A549 (cell line): Measurements from ENCODE around the gene ARHGEF11. TPM values are rescaled to one million over a fixed set of nuclear protein-coding genes. Genes with fewer than 3 reads are reported as not detected.

Experiments
- ATAC-seq, 2 experiments: fragments of 200-7000 bp in 1 of 2; fragments of >200 bp in 1 of 2; cut with Nextera tagmentation in 1 of 2; cut with Tn5 transposase in 1 of 2; 3 replicates each; pipeline versions ENCODE4 v1.8.0 to v1.9.1; 2018 to 2020; ENCODE audit warnings: mild to moderate bottlenecking in 1 of 2, moderate library complexity in 1 of 2
- CTCF ChIA-PET: fragments of 300-600 bp; sonication (Branson Sonifier 250); formaldehyde crosslinking; extraction: SDS; loops from one replicate; lab custom pipeline; 2021; ENCODE audit warnings: antibody characterized with exemption, inconsistent platforms; lab: Yijun Ruan, JAX
- POLR2A ChIA-PET: fragments of 350-600 bp; formaldehyde crosslinking; extraction: SDS; loops from one replicate; lab custom pipeline; 2021; ENCODE audit warnings: antibody characterized with exemption, inconsistent platforms; lab: Yijun Ruan, JAX
- DNase-seq, 2 experiments: peaks; one replicate each; pipeline versions ENCODE4 v3.0.0 to v3.0.0-alpha.2; 2011 to 2016; ENCODE audit warnings: low read depth in 1 of 2, low spot score in 1 of 2
- FAIRE-seq: peaks from 2 replicates; lab custom pipeline; 2011; peaks lifted over from hg19 to GRCh38; lab: Jason Lieb, UNC
- H3K27ac ChIP-seq, 2 experiments: fragments of >200 bp; sonication (Bioruptor Twin); formaldehyde crosslinking; 3 replicates each; pipeline ENCODE4 v1.5.1; 2016 to 2017
- H3K4me1 ChIP-seq: fragments of >200 bp; sonication (Bioruptor Twin); formaldehyde crosslinking; 3 replicates; pipeline ENCODE4 v1.6.1; 2016
- H3K4me2 ChIP-seq: fragments of >200 bp; sonication (Bioruptor Twin); formaldehyde crosslinking; 3 replicates; pipeline ENCODE4 v1.6.1; 2016
- H3K4me3 ChIP-seq: fragments of >200 bp; sonication (Bioruptor Twin); formaldehyde crosslinking; 3 replicates; pipeline ENCODE4 v1.5.1; 2016
- H3K9me3 ChIP-seq: fragments of >200 bp; sonication (Bioruptor Twin); formaldehyde crosslinking; 3 replicates; pipeline ENCODE4 v1.6.1; 2016
- CBX8 ChIP-seq: fragments of 200-600 bp; sonication (generic); IDR thresholded peaks from 2 replicates; pipeline ENCODE4 v1.6.1; 2016
- CEBPB ChIP-seq, 2 experiments: fragments of >200 bp in 1 of 2; sonication (Bioruptor Twin) in 1 of 2; formaldehyde crosslinking in 1 of 2; IDR thresholded peaks; 2 replicates each; pipeline ENCODE4 v1.6.1; 2012 to 2016
- EHF ChIP-seq: fragments of 250-450 bp; sonication (Bioruptor Pico); IDR thresholded peaks from 2 replicates; pipeline ENCODE4 v1.5.0; 2020; ENCODE audit warnings: mild to moderate bottlenecking
- EHMT2 ChIP-seq: fragments of 200-600 bp; sonication (generic); IDR thresholded peaks from 2 replicates; pipeline ENCODE4 v1.6.1; 2016; ENCODE audit warnings: antibody characterized with exemption, low read depth, mild to moderate bottlenecking, moderate library complexity
- FOSB ChIP-seq: fragments of 250-450 bp; sonication (Bioruptor Pico); IDR thresholded peaks from 2 replicates; pipeline ENCODE4 v1.5.0; 2020; ENCODE audit warnings: mild to moderate bottlenecking, moderate library complexity
- FOSL2 ChIP-seq, 2 experiments: fragments of 450-650 bp in 1 of 2; fragments of >200 bp in 1 of 2; sonication (Bioruptor Twin) in 1 of 2; formaldehyde crosslinking; IDR thresholded peaks; 2 replicates each; pipeline versions ENCODE4 v1.5.0 to v1.6.1; 2016 to 2020; ENCODE audit warnings: mild to moderate bottlenecking in 1 of 2, moderate library complexity in 1 of 2
- JUN ChIP-seq, 2 experiments: fragments of >200 bp; sonication (Bioruptor Twin); formaldehyde crosslinking; IDR thresholded peaks; 2 replicates in 1 of 2; 3 replicates in 1 of 2; pipeline ENCODE4 v1.6.1; 2016 to 2017
- JUNB ChIP-seq: fragments of >200 bp; sonication (Bioruptor Twin); formaldehyde crosslinking; IDR thresholded peaks from 2 replicates; pipeline ENCODE4 v1.6.1; 2016
- KDM1A ChIP-seq: fragments of 200-600 bp; sonication (generic); IDR thresholded peaks from 2 replicates; pipeline ENCODE4 v1.6.1; 2016; ENCODE audit warnings: low read depth, mild to moderate bottlenecking
- NFE2L2 ChIP-seq: fragments of 150-350 bp; conservative IDR thresholded peaks from 2 replicates; pipeline ENCODE4 v1.6.1; 2014; ENCODE audit warnings: low read length
- NPAS2 ChIP-seq: fragments of 250-450 bp; sonication (Bioruptor Pico); IDR thresholded peaks from 2 replicates; pipeline ENCODE4 v1.8.0; 2022; ENCODE audit warnings: mild to moderate bottlenecking, moderate library complexity, borderline replicate concordance
- NR3C1 ChIP-seq: fragments of >200 bp; sonication (Bioruptor Twin); formaldehyde crosslinking; IDR thresholded peaks from 3 replicates; pipeline ENCODE4 v1.6.1; 2017
- RCOR1 ChIP-seq: fragments of 150-350 bp; IDR thresholded peaks from 2 replicates; pipeline ENCODE4 v1.6.1; 2014; ENCODE audit warnings: antibody characterized with exemption, low read length, low read depth
- RNF2 ChIP-seq: fragments of 200-600 bp; sonication (generic); IDR thresholded peaks from 2 replicates; pipeline ENCODE4 v1.6.1; 2016; ENCODE audit warnings: low read depth, mild to moderate bottlenecking, antibody characterized with exemption, moderate library complexity, borderline replicate concordance
- SMC3 ChIP-seq: fragments of >200 bp; sonication (Bioruptor Twin); formaldehyde crosslinking; IDR thresholded peaks from 3 replicates; pipeline ENCODE4 v1.6.1; 2018; ENCODE audit warnings: inconsistent platforms
- TFCP2L1 ChIP-seq: fragments of 250-450 bp; sonication (Bioruptor Pico); IDR thresholded peaks from 2 replicates; pipeline ENCODE4 v1.5.0; 2021; ENCODE audit warnings: mild to moderate bottlenecking
- TP53 ChIP-seq: fragments of 250-450 bp; sonication (Bioruptor Pico); IDR thresholded peaks from 2 replicates; pipeline ENCODE4 v1.5.0; 2021; ENCODE audit warnings: mild to moderate bottlenecking, moderate library complexity
- ZFP36 ChIP-seq: fragments of 450-650 bp; IDR thresholded peaks from 2 replicates; pipeline ENCODE4 v1.6.1; 2014; ENCODE audit warnings: borderline replicate concordance; ENCODE audit not compliant: partially characterized antibody
- ZSCAN20 ChIP-seq: fragments of 250-450 bp; sonication (Bioruptor Pico); IDR thresholded peaks from 2 replicates; pipeline ENCODE4 v1.8.0; 2022; ENCODE audit warnings: mild to moderate bottlenecking, moderate library complexity
- WGBS: methylation state at CpG from one replicate; pipeline ENCODE4 v1.1.6; 2017; ENCODE audit errors: missing lambda C conversion rate; 5-methylcytosine and 5-hydroxymethylcytosine counted together
- polyA plus RNA-seq, 4 experiments: library from polyadenylated mRNA; depleted of rRNA in 3 of 4; stranded (reverse); fragments of >200 nt; fragmentation: RNase III in 1 of 4; extraction: RNeasy Plus Mini Kit Qiagen cat#74134 plus additional on column Dnase treatment in 1 of 4; gene quantifications; 2 replicates in 3 of 4; 3 replicates in 1 of 4; pipeline ENCODE4 v1.2.3, GENCODE V29; 2011 to 2017
- TF ChIP-seq, protein P1 (sequence below): fragments of >200 bp; sonication (Bioruptor Twin); formaldehyde crosslinking; IDR thresholded peaks from 3 replicates; pipeline ENCODE4 v1.5.1; 2016
- TF ChIP-seq, protein P2 (sequence below): fragments of >200 bp; sonication (Bioruptor Twin); formaldehyde crosslinking; IDR thresholded peaks from 2 replicates; pipeline ENCODE4 v1.6.1; 2016
- TF ChIP-seq, protein P3 (sequence below): fragments of >200 bp; sonication (Bioruptor Twin); formaldehyde crosslinking; IDR thresholded peaks from 3 replicates; pipeline ENCODE4 v1.6.1; 2016
- TF ChIP-seq, protein P4 (sequence below): IDR thresholded peaks from 2 replicates; pipeline ENCODE4 v1.6.1; 2012

Gene ARHGEF11
- polyA plus RNA-seq, 2 of the 4 experiments (the other 2 are of a cell fraction): 15.7 to 17.1 TPM

DNA sequence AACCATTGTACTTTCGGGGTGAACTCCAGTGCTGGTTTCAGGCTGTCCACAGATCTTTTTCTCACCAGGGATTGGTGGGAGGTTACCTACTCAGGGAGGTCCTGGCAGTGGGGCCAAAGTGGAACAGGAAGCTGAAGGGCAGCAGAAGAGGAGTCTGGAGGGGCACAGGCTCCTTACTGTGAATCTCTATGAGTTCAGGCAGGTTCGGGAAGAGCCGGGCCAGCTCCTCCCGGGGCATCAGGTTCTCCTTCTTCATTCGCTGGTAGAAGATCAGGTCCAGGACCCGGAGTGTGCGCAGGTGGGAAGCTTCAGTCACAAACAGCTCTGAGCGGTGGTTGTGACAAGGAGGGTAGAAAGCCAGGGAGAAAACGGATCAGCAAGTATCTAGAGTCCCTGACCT is 98.4 kb downstream of the ARHGEF11 start:
- FAIRE-seq (no peak), DNase-seq (no peak), ATAC-seq (no peak)
- CTCF ChIA-PET: interaction anchor here (0.7 to 2.2 kb wide), 8 partner anchors 9 to 258 kb away, joined by 3 to 11 read pairs (median 4); partner anchors contain the start of gene NTRK1
- TF ChIP-seq, protein P1, sequence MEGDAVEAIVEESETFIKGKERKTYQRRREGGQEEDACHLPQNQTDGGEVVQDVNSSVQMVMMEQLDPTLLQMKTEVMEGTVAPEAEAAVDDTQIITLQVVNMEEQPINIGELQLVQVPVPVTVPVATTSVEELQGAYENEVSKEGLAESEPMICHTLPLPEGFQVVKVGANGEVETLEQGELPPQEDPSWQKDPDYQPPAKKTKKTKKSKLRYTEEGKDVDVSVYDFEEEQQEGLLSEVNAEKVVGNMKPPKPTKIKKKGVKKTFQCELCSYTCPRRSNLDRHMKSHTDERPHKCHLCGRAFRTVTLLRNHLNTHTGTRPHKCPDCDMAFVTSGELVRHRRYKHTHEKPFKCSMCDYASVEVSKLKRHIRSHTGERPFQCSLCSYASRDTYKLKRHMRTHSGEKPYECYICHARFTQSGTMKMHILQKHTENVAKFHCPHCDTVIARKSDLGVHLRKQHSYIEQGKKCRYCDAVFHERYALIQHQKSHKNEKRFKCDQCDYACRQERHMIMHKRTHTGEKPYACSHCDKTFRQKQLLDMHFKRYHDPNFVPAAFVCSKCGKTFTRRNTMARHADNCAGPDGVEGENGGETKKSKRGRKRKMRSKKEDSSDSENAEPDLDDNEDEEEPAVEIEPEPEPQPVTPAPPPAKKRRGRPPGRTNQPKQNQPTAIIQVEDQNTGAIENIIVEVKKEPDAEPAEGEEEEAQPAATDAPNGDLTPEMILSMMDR: no peak
- TF ChIP-seq, protein P2, sequence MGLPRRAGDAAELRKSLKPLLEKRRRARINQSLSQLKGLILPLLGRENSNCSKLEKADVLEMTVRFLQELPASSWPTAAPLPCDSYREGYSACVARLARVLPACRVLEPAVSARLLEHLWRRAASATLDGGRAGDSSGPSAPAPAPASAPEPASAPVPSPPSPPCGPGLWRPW: no peak
- TF ChIP-seq NFE2L2 (no peak), TFCP2L1 (no peak), FOSB (no peak), NPAS2 (CRISPR knock-in tag) (no peak), EHF (CRISPR knock-in tag) (no peak), TP53 (CRISPR knock-in tag) (no peak), JUNB (no peak), SMC3 (no peak), FOSL2 (IDR thresholded peaks at IDR 0.05) (no peak), FOSL2 (CRISPR knock-in tag; IDR thresholded peaks at IDR 0.05) (no peak), CBX8 (no peak), NR3C1 (no peak), KDM1A (no peak)
- TF ChIP-seq, protein P3, sequence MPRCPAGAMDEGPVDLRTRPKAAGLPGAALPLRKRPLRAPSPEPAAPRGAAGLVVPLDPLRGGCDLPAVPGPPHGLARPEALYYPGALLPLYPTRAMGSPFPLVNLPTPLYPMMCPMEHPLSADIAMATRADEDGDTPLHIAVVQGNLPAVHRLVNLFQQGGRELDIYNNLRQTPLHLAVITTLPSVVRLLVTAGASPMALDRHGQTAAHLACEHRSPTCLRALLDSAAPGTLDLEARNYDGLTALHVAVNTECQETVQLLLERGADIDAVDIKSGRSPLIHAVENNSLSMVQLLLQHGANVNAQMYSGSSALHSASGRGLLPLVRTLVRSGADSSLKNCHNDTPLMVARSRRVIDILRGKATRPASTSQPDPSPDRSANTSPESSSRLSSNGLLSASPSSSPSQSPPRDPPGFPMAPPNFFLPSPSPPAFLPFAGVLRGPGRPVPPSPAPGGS: no peak
- TF ChIP-seq, protein P4, sequence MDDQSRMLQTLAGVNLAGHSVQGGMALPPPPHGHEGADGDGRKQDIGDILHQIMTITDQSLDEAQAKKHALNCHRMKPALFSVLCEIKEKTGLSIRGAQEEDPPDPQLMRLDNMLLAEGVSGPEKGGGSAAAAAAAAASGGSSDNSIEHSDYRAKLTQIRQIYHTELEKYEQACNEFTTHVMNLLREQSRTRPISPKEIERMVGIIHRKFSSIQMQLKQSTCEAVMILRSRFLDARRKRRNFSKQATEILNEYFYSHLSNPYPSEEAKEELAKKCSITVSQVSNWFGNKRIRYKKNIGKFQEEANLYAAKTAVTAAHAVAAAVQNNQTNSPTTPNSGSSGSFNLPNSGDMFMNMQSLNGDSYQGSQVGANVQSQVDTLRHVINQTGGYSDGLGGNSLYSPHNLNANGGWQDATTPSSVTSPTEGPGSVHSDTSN: no peak
- POLR2A ChIA-PET: no interaction called here
- H3K4me3 ChIP-seq: no peak overlapping the region
- no peak overlapping the region for H3K4me2 ChIP-seq
- H3K27ac ChIP-seq: no peak overlapping the region
- WGBS: 93% methylated on average over 9 of the region's 9 CpGs
- H3K9me3 ChIP-seq: no peaks in the 10 kb centered on the region
- H3K4me1 ChIP-seq: no peaks in the 10 kb centered on the region

DNA sequence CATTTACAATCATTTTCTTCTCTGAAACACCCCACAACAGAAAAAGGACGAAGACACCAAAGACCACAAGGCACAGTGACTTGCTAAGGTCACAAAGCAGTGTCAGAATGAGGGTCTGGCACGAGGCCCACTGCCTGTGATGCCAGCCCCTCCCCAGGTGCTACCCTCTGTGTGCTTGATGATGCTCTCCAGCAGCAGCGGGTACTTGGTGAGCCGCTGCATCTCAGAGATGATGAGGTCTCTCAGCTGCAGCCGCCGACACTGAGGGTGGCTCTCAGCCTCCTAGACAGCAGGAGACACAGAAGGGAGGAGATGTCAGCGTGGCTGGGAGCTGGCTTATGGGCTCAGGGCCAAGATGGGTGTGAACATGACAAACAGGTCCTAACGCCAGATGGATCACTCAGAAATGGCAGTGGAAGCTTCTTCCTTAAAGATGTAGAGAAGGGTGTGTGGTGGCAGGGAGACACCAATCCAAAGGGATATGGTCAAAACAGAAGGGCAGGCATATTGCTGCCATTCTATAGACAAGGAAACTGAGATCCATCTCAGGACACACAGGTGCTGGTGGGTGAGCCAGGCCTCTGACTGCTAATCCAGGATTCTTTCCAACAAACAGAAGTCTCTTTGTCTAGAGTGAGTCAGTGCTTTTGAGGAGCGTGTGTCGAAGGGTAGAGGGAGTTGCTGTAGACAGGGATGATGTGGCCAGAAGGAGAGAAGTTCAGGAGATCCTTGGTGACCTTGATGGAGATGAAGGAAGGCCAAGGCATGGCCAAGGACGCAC is 99.5 kb downstream of the ARHGEF11 start:
- DNase-seq: no peak
- TF ChIP-seq ZFP36 (no peak), EHMT2 (no peak), RNF2 (no peak), CEBPB (IDR thresholded peaks at IDR 0.05) (no peak), ZSCAN20 (CRISPR knock-in tag) (no peak), NFE2L2 (no peak), NPAS2 (CRISPR knock-in tag) (no peak), RCOR1 (no peak), JUN (IDR thresholded peaks at IDR 0.05) (no peak)
- ATAC-seq: no peak
- ChIA-PET POLR2A (no interaction called here), CTCF (interaction anchor here (0.9 to 2.2 kb wide), 7 partner anchors 8 to 257 kb away, joined by 3 to 11 read pairs (median 4); partner anchors contain the start of gene NTRK1)
- 89% methylated on average over 11 of the region's 11 CpGs for WGBS
- no peak for FAIRE-seq
- Histone ChIP-seq H3K27ac (no peak overlapping the region), H3K9me3 (no peaks in the 10 kb centered on the region), H3K4me2 (no peak overlapping the region), H3K4me3 (no peak overlapping the region), H3K4me1 (no peaks in the 10 kb centered on the region)
